Astrocyte (in vitro differentiated cells and primary cell): ENCODE measurements around the gene DELE1. TPM values are rescaled to one million over a fixed set of nuclear protein-coding genes. Genes with fewer than 3 reads are reported as not detected.

Experiments
- DNase-seq: peaks from one replicate; pipeline ENCODE4 v3.0.0-alpha.2; 2010; ENCODE audit warnings: low read depth
- FAIRE-seq: peaks from 2 replicates; lab custom pipeline; 2011; peaks lifted over from hg19 to GRCh38; lab: Jason Lieb, UNC
- H2AFZ ChIP-seq: 2 replicates; pipeline ENCODE4 v1.6.0; 2012; ENCODE audit warnings: low read depth, low read length, inconsistent platforms
- H3K27ac ChIP-seq: 2 replicates; pipeline ENCODE4 v1.5.1; 2011; ENCODE audit warnings: low read depth, low read length, inconsistent platforms
- H3K27me3 ChIP-seq: 2 replicates; pipeline ENCODE4 v1.6.0; 2011; ENCODE audit warnings: low read length, inconsistent platforms; ENCODE audit not compliant: insufficient read depth
- H3K36me3 ChIP-seq: 2 replicates; pipeline ENCODE4 v1.5.1; 2011; ENCODE audit warnings: low read length, inconsistent platforms; ENCODE audit not compliant: insufficient read depth
- H3K4me1 ChIP-seq: 2 replicates; pipeline ENCODE4 v1.5.1; 2011; ENCODE audit warnings: low read length, inconsistent platforms; ENCODE audit not compliant: insufficient read depth
- H3K4me2 ChIP-seq: 2 replicates; pipeline ENCODE4 v1.6.0; 2012; ENCODE audit warnings: low read length, inconsistent platforms
- H3K4me3 ChIP-seq: 2 replicates; pipeline ENCODE4 v1.5.1; 2011; ENCODE audit warnings: low read depth, mild to moderate bottlenecking, low read length, inconsistent platforms; ENCODE audit not compliant: insufficient read depth
- H3K79me2 ChIP-seq: 2 replicates; pipeline ENCODE4 v1.6.0; 2012; ENCODE audit warnings: mild to moderate bottlenecking, low read length, inconsistent platforms; ENCODE audit not compliant: insufficient read depth
- H3K9ac ChIP-seq: 2 replicates; pipeline ENCODE4 v1.6.0; 2012; ENCODE audit warnings: mild to moderate bottlenecking, low read length, inconsistent platforms
- H3K9me3 ChIP-seq: 2 replicates; pipeline ENCODE4 v1.5.1; 2012; ENCODE audit warnings: low read depth, mild to moderate bottlenecking, low read length, inconsistent platforms; ENCODE audit not compliant: insufficient read depth
- H4K20me1 ChIP-seq: 2 replicates; pipeline ENCODE4 v1.6.0; 2012; ENCODE audit warnings: low read length, inconsistent platforms; ENCODE audit not compliant: insufficient read depth
- H3K27ac Mint-ChIP-seq: one replicate; pipeline ENCODE4 v1.8.0; 2021; ENCODE audit warnings: mild to moderate bottlenecking, mixed read lengths; ENCODE audit not compliant: unreplicated experiment
- H3K27me3 Mint-ChIP-seq: one replicate; pipeline ENCODE4 v1.8.0; 2021; ENCODE audit warnings: low read depth, mixed read lengths; ENCODE audit not compliant: unreplicated experiment
- H3K36me3 Mint-ChIP-seq: one replicate; pipeline ENCODE4 v1.8.0; 2021; ENCODE audit warnings: low read depth, mixed read lengths; ENCODE audit not compliant: unreplicated experiment
- H3K4me1 Mint-ChIP-seq: one replicate; pipeline ENCODE4 v1.8.0; 2021; ENCODE audit warnings: low read depth, mixed read lengths; ENCODE audit not compliant: unreplicated experiment
- H3K4me3 Mint-ChIP-seq: one replicate; pipeline ENCODE4 v1.8.0; 2021; ENCODE audit warnings: mild to moderate bottlenecking, moderate library complexity, mixed read lengths; ENCODE audit not compliant: unreplicated experiment
- H3K9me3 Mint-ChIP-seq: one replicate; pipeline ENCODE4 v1.8.0; 2021; ENCODE audit warnings: mild to moderate bottlenecking, mixed read lengths; ENCODE audit not compliant: unreplicated experiment
- EZH2 ChIP-seq: IDR thresholded peaks from 2 replicates; pipeline ENCODE4 v1.6.1; 2012; ENCODE audit warnings: mild to moderate bottlenecking, low read length, inconsistent platforms; ENCODE audit not compliant: insufficient read depth
- total RNA-seq: library from RNA; stranded (reverse); gene quantifications from 2 replicates; pipeline ENCODE4 v1.2.1, GENCODE V29; 2021
- TF ChIP-seq, protein P1 (sequence below): IDR thresholded peaks from 2 replicates; pipeline ENCODE4 v1.5.1; 2011; ENCODE audit warnings: low read depth, mild to moderate bottlenecking, inconsistent platforms, low read length, moderate library complexity; ENCODE audit not compliant: insufficient read depth

DELE1 gene
- total RNA-seq, 1 donor from 2014 or later = 37.6 TPM

DNA sequence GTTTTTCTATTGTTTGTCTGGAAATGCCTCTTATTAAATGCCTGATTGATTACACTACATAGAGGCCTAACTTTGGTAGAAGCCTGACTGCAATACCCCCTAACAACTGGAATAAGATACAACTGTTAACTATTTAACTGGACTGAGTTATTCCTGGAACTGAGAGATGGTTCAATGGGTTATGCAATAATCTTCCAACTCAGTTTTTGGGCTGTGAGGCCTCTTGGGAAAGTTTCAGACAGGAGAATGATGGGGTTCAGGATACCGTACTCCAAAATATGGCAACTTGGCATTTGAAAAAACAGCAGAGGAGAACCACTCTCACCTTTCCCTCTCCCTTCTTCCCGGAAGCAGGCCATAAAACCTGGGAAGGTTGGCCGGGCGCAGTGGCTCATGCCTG lies 26.2 kb upstream of the DELE1 start:
- no peaks in the 10 kb centered on the region for H3K79me2 ChIP-seq
- FAIRE-seq = no peak
- no peaks in the 10 kb centered on the region for H3K4me1 Mint-ChIP-seq

DNA sequence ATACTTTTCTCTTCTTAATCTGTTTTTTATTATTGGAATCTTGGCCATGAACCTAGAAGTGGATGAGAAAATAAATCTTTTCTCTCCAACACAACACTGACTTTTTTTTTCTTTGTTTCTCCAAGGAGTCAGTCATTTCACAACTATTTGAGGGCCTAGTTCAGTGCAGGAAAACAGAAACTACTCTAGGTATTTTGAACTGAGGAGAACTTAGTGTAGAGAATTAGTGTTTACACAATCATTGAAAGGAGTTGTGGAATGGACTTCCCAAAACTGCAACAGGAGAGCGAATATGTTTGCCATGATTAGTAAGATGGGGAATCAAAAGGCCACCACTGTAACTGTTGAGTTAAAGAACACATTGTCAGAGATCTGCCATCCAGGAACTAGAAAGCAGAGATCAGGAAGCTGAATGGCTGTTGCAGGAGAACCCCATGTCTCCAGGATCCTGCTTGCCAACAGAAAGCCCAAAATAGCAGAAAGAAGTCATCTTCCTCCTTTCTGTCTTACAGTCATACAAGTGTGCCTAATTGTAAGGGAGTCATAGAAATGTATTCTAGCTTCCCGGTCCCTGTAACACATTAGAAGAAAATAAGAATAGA lies 25.1 kb upstream of the DELE1 start:
- no peaks in the 10 kb centered on the region for H3K9me3 Mint-ChIP-seq
- Histone ChIP-seq H3K9ac (no peak overlapping the region), H4K20me1 (no peaks in the 10 kb centered on the region), H2AFZ (no peak overlapping the region), H3K79me2 (no peaks in the 10 kb centered on the region), H3K36me3 (no peaks in the 10 kb centered on the region), H3K27ac (no peak overlapping the region), H3K4me2 (no peak overlapping the region), H3K27me3 (peaks cover 5% of the 10 kb centered on the region), H3K9me3 (no peaks in the 10 kb centered on the region), H3K4me3 (no peak overlapping the region), H3K4me1 (no peaks in the 10 kb centered on the region)
- FAIRE-seq (no peak), DNase-seq (no peak)
- no peak overlapping the region for H3K4me3 Mint-ChIP-seq
- TF ChIP-seq, protein P1, sequence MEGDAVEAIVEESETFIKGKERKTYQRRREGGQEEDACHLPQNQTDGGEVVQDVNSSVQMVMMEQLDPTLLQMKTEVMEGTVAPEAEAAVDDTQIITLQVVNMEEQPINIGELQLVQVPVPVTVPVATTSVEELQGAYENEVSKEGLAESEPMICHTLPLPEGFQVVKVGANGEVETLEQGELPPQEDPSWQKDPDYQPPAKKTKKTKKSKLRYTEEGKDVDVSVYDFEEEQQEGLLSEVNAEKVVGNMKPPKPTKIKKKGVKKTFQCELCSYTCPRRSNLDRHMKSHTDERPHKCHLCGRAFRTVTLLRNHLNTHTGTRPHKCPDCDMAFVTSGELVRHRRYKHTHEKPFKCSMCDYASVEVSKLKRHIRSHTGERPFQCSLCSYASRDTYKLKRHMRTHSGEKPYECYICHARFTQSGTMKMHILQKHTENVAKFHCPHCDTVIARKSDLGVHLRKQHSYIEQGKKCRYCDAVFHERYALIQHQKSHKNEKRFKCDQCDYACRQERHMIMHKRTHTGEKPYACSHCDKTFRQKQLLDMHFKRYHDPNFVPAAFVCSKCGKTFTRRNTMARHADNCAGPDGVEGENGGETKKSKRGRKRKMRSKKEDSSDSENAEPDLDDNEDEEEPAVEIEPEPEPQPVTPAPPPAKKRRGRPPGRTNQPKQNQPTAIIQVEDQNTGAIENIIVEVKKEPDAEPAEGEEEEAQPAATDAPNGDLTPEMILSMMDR = no peak
- TF ChIP-seq EZH2 = no peak
- H3K36me3 Mint-ChIP-seq = no peaks in the 10 kb centered on the region
- H3K27me3 Mint-ChIP-seq = peaks cover 6% of the 10 kb centered on the region
- no peak overlapping the region for H3K27ac Mint-ChIP-seq
- H3K4me1 Mint-ChIP-seq = no peaks in the 10 kb centered on the region

More for the DNA sequence above, 26.2 kb upstream of the DELE1 start:
- DNase-seq = no peak
- no peak overlapping the region for H3K4me2 ChIP-seq
- no peak overlapping the region for H3K27ac ChIP-seq
- TF ChIP-seq, protein P1 = no peak
- no peak for TF ChIP-seq EZH2
- peaks cover 1% of the 10 kb centered on the region for H3K27me3 ChIP-seq
- no peaks in the 10 kb centered on the region for H3K4me1 ChIP-seq
- no peaks in the 10 kb centered on the region for H4K20me1 ChIP-seq
- H3K4me3 Mint-ChIP-seq = no peak overlapping the region
- no peak overlapping the region for H2AFZ ChIP-seq
- H3K9me3 Mint-ChIP-seq = no peaks in the 10 kb centered on the region
- H3K4me3 ChIP-seq = no peak overlapping the region
- H3K27me3 Mint-ChIP-seq = peaks cover 5% of the 10 kb centered on the region
- no peaks in the 10 kb centered on the region for H3K9me3 ChIP-seq
- H3K27ac Mint-ChIP-seq = no peak overlapping the region
- H3K36me3 Mint-ChIP-seq = no peaks in the 10 kb centered on the region
- H3K9ac ChIP-seq = no peak overlapping the region
- H3K36me3 ChIP-seq = no peaks in the 10 kb centered on the region

- Histone ChIP-seq H3K36me3 (no peaks in the 10 kb centered on the region), H3K27ac (no peak overlapping the region), H3K79me2 (no peaks in the 10 kb centered on the region), H3K4me1 (no peaks in the 10 kb centered on the region), H3K4me2 (no peak overlapping the region), H2AFZ (no peak overlapping the region), H3K9ac (no peak overlapping the region), H3K27me3 (peaks cover 5% of the 10 kb centered on the region), H4K20me1 (no peaks in the 10 kb centered on the region), H3K4me3 (no peak overlapping the region), H3K9me3 (no peaks in the 10 kb centered on the region)
- peaks cover 6% of the 10 kb centered on the region for H3K27me3 Mint-ChIP-seq
- no peak for FAIRE-seq
- H3K9me3 Mint-ChIP-seq = no peaks in the 10 kb centered on the region
- H3K4me3 Mint-ChIP-seq = no peak overlapping the region
- no peak for DNase-seq
- H3K27ac Mint-ChIP-seq = no peak overlapping the region
- no peaks in the 10 kb centered on the region for H3K4me1 Mint-ChIP-seq
- no peaks in the 10 kb centered on the region for H3K36me3 Mint-ChIP-seq
- TF ChIP-seq, protein P1 = no peak
- no peak for TF ChIP-seq EZH2
These were observed 21.5 kb upstream of the DELE1 start for GRCh38 chr5:141902015-141902814.
